Activated naive CD4-positive, alpha-beta T cell treated with anti-CD3 and anti-CD28 coated beads, Interleukin-2, amount 50 U/mL, for 72 hours (primary cell): ENCODE data around the gene TMCO4. TPM values are rescaled to one million over a fixed set of nuclear protein-coding genes. Genes with fewer than 3 reads are reported as not detected.
"Not testable (repeated sequence)": the region's sequence is repeated elsewhere in the genome, so short reads cannot be mapped to it uniquely, and the experiment has no call there.

Source experiments
- ATAC-seq, 2 donors: fragments of 150-1000 bp; cut with Tn5 transposase; 2 replicates each; pipeline ENCODE4 v1.10.0; 2021; ENCODE audit warnings: mild to moderate bottlenecking in 2 of 2, moderate library complexity in 2 of 2
- DNase-seq, 2 donors: peaks; one replicate each; pipeline ENCODE4 v3.0.0; 2021 to 2022; ENCODE audit warnings: low spot score in 2 of 2
- H3K27ac Mint-ChIP-seq, 2 donors: one replicate each; pipeline ENCODE4 v1.8.0; 2022; ENCODE audit warnings: mild to moderate bottlenecking in 2 of 2, mixed read lengths in 2 of 2
- H3K36me3 Mint-ChIP-seq, 2 donors: one replicate each; pipeline ENCODE4 v1.8.0; 2022; ENCODE audit warnings: mixed read lengths in 2 of 2
- H3K9me3 Mint-ChIP-seq, 2 donors: one replicate each; pipeline ENCODE4 v1.8.0; 2022; ENCODE audit warnings: mixed read lengths in 2 of 2
- total RNA-seq, 2 donors: library from RNA; stranded (reverse); gene quantifications; one replicate each; pipeline ENCODE4 v1.2.3, GENCODE V29; 2022

The TMCO4 gene
- total RNA-seq, 2 donors from 2014 or later, result 6.9 to 18.7 TPM

DNA sequence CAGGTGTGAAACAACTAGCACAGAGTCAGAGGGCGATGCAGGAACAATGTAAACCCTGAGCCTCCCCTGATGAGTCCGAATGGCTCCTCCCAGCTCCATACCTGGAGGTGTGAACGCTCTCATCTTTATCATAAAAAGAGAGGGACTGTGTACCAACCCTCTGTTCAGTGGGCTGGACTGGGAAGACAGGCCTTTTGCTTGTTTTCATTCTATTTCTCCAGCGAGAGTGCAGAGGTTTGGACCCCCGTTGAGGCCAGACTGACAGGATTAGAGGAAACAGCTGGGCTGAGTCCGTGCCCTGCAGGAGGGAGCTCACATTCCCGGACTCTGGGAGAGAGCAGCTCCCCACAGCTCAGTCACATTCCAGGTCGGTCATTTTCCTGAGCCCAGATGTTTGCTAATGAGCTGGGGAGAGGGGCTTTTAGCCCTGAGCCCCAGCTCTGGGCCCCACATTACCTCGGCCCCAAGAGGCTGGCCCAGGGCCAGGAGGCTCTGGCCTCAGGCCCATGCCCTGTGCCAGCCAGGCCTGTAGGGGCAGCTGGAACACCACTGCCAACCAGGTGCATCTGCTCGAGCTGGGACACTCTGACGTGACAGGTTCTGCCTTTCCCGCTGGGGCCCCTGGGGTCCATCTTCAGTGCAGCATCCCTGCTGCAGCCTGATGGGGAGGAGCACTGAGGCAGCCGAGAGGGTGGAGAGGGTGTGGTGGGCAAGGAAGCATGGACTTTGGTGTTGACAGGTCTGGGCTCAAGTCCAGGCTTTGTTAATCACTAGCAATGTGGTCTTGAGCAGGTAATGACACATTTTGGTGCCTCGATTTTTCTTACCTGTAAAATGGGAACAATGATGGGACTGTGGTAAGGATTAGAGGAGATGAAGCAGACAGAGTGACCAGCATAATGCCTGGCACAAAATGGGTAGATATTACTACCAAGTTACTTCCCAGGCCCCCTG is 159.1 kb downstream of the TMCO4 start:
- H3K9me3 Mint-ChIP-seq, result no peaks in the 10 kb centered on the region
- ATAC-seq (no peak), DNase-seq (no peak)
- peaks cover 5 to 6% of the 10 kb centered on the region in 2 donors for H3K36me3 Mint-ChIP-seq
- H3K27ac Mint-ChIP-seq, result no peak overlapping the region

DNA sequence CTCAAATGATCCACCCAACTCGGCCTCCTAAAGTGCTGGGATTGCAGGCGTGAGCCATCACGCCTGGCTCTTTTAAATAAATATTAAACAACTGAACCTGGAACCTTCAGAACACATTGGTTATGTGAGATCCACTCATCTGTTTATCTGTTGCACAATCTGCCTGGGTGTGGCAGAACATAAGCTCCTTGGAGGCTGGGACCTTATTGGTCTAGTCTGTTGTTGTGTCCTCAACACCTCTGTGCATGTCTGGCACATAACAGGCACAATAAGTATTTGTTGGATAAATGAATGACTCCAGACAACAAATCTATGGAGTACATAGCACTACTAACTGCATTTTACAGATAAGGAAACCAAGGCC is 159.7 kb downstream of the TMCO4 start:
- no peak overlapping the region for H3K27ac Mint-ChIP-seq
- DNase-seq (no peak), ATAC-seq (no peak)
- peaks cover 4 to 5% of the 10 kb centered on the region in 2 donors for H3K36me3 Mint-ChIP-seq
- no peaks in the 10 kb centered on the region for H3K9me3 Mint-ChIP-seq

DNA sequence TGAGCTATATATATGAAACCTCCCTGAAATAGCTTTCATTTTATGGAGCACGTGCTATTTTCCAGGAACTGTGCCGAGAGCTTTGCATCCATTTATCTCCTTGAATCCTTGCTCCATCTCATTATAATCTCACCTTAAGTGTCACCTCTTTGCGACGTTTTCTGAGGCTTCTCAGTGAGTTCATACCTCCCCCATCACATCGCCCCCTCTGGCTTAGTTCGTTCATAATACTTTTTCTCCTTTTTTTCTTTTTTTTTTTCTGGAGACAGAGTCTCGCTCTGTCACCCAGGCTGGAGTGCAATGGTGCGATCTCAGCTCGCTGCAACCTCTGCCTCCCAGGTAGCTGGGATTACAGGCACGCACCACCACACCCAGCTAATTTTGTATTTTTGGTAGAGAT is 160.5 kb downstream of the TMCO4 start:
- H3K27ac Mint-ChIP-seq, DNase-seq, H3K9me3 Mint-ChIP-seq, ATAC-seq, H3K36me3 Mint-ChIP-seq: not testable (repeated sequence)

DNA sequence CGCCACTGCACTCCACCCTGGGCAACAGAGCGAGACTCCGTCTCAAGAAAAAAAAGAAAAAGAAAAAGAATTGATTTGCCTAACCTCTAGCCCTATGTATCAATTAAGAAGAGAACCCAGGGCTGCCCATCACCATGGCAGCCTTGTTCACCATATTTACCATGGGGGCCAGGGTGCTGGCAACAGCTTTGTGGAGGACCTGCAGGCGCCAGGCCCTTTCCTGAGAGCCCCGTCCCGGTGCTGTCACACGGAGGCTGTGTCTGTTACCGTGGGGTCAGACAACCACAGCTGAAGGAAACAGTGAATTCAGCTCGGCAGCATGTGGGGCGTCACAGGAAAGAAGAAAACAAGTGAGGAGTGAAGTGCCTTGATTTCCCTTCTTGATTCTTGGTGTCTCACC is 162.1 kb downstream of the TMCO4 start:
- ATAC-seq (no peak), DNase-seq (no peak)
- Mint-ChIP-seq H3K36me3 (no peaks in the 10 kb centered on the region), H3K9me3 (no peaks in the 10 kb centered on the region), H3K27ac (no peak overlapping the region)

DNA sequence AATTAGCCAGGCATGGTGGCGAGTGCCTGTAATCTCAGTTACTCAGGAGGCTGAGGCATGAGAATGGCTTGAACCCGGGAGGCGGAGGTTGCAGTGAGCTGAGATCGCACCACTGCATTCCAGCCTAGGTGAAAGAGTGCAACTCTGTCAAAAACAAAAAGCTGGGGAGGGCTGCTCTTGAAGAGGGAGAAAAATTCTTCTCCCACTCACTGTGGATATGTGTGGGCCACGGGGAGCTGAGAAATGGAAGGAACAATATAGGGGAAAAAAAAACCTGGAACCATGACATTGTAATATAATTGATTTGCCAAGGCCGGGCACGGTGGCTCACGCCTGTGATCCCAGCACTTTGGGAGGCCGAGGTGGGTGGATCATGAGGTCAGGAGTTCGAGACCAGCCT is 163.0 kb downstream of the TMCO4 start:
- not testable (repeated sequence) for H3K27ac Mint-ChIP-seq, DNase-seq, H3K9me3 Mint-ChIP-seq, H3K36me3 Mint-ChIP-seq, ATAC-seq

DNA sequence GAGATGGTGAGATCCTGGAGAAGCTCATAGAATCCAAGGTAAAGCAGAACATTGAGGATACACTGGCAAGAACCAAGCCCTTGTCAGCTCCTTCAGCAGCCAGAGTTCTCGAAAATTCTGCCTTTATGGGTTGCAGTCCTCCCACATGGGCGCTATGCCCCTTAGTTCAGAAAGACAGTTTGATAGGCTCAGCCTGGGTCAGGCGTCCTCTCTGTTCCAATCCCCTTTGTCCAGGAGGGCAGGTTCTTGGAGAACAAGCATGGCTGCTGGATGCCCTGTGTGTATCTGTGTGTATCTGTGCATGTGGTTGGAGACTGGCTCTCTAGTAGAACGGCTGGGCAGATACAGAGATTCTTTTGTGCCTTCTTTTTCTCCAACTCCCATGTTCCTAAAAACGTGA is 163.7 kb downstream of the TMCO4 start:
- no peak for ATAC-seq
- Mint-ChIP-seq H3K36me3 (no peaks in the 10 kb centered on the region), H3K9me3 (no peaks in the 10 kb centered on the region), H3K27ac (no peak overlapping the region)
- no peak for DNase-seq

DNA sequence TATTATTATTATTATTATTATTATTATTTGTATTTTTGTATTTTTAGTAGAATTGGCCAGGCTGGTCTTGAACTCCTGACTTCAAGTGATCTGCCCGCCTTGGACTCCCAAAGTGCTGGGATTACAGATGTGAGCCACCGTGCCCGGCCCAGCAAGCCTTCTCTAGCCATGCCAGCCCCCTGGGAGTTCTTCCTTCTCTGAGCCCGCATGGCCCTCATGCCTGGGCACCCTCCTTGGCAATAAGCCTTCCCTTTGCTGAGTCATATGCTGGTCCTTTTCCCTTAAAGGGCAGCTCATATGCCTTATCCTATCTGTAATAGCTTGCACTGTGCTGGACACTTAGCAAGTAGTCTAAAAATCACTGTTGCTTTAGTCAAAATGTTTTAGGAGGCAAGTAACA is 164.1 kb downstream of the TMCO4 start:
- ATAC-seq, result no peak
- H3K36me3 Mint-ChIP-seq, result no peaks in the 10 kb centered on the region
- no peak for DNase-seq
- no peaks in the 10 kb centered on the region for H3K9me3 Mint-ChIP-seq
- H3K27ac Mint-ChIP-seq, result no peak overlapping the region

DNA sequence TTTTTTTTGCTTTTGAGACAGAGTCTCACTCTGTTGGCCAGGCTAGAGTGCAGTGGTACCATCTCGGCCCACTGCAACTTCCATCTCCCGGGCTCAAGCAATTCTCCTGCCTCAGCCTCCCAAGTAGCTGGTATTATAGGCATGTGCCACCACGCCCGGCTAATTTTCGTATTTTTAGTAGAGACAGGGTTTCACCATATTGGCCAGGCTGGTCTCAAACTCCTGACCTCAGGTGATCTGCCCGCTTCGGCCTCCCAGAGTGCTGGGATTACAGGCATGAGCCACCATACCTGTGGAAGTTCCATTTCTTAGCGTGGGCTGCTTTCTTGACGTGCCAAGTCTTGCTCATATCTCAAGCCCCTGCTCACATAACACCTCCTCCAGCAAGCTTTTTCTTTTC is 164.7 kb downstream of the TMCO4 start:
- H3K27ac Mint-ChIP-seq, H3K36me3 Mint-ChIP-seq, H3K9me3 Mint-ChIP-seq, DNase-seq, ATAC-seq: not testable (repeated sequence)

DNA sequence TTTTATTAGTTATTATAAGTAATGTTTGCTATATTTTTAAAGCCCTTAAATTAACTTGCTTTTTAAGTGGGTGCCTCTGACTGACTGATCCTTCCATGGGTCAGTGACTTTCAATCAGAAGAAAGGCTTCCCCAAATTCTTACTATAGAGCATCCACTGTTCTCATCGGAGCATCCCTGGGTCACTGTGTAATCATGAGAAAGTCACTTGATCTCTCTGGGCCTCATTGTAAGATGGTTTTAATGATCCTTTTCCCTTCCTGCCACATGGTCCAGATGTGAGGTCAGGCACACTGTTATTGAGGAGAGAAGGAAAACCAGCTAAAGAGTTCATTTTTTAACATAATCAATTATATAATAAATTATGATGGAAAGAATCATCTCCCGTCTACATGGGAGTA is 166.6 kb downstream of the TMCO4 start:
- Mint-ChIP-seq H3K9me3 (no peaks in the 10 kb centered on the region), H3K36me3 (peaks cover 0 to 4% of the 10 kb centered on the region in 2 donors), H3K27ac (no peak overlapping the region)
- ATAC-seq (no peak), DNase-seq (no peak)

Other genes starting within 250 kb of the TMCO4 start
- 10 to 100 TPM; 16.2 to 24.0 TPM for gene NBL1, start 155.6 kb downstream of the TMCO4 start, total RNA-seq
- gene HTR6, start 135.0 kb downstream of the TMCO4 start, total RNA-seq, result under 1 TPM; 0.11 to 0.68 TPM
- gene RNF186, start 15.4 kb upstream of the TMCO4 start, total RNA-seq, result not detected
- gene OTUD3, start 82.5 kb upstream of the TMCO4 start, total RNA-seq, result 10 to 100 TPM; 11.7 to 23.2 TPM
- gene PLA2G2E, start 123.7 kb upstream of the TMCO4 start, total RNA-seq, result not detected
- gene PLA2G2A, start 179.7 kb upstream of the TMCO4 start, total RNA-seq, result not detected